GM23338 (cell line): ENCODE results near the gene HMGCL. TPM values are rescaled to one million over a fixed set of nuclear protein-coding genes. Genes with fewer than 3 reads are reported as not detected.

ENCODE experiments used
- ATAC-seq: fragments of 200-7000 bp; cut with Tn5 transposase; 3 replicates; pipeline ENCODE4 v1.9.1; 2020
- DNase-seq: peaks from one replicate; pipeline ENCODE4 v3.0.0-alpha.2; 2015; ENCODE audit warnings: low spot score
- H2AFZ ChIP-seq: fragments of 200-600 bp; sonication (generic); 2 replicates; pipeline ENCODE4 v1.8.0; 2016; ENCODE audit warnings: antibody characterized with exemption, mild to moderate bottlenecking, moderate library complexity
- H3F3A ChIP-seq: fragments of 200-600 bp; sonication (generic); replicated peaks from 2 replicates; pipeline ENCODE4 v1.8.0; 2017; ENCODE audit warnings: antibody characterized with exemption, mixed run types, low read depth
- H3K27ac ChIP-seq: fragments of 200-600 bp; sonication (generic); 2 replicates; pipeline ENCODE4 v1.6.1; 2016; ENCODE audit warnings: low read depth
- H3K27me3 ChIP-seq: fragments of 200-600 bp; sonication (generic); 2 replicates; pipeline ENCODE4 v1.8.0; 2016; ENCODE audit warnings: mild to moderate bottlenecking, mixed run types, moderate library complexity; ENCODE audit not compliant: insufficient read depth
- H3K36me3 ChIP-seq: fragments of 200-600 bp; sonication (generic); 2 replicates; pipeline ENCODE4 v1.8.0; 2016; ENCODE audit warnings: mild to moderate bottlenecking; ENCODE audit not compliant: insufficient read depth
- H3K4me1 ChIP-seq: fragments of 200-600 bp; sonication (generic); 2 replicates; pipeline ENCODE4 v1.8.0; 2016; ENCODE audit warnings: mild to moderate bottlenecking, moderate library complexity; ENCODE audit not compliant: insufficient read depth
- H3K4me2 ChIP-seq: fragments of 200-600 bp; sonication (generic); 2 replicates; pipeline ENCODE4 v1.7.1; 2017; ENCODE audit warnings: mixed run types
- H3K4me3 ChIP-seq: fragments of 200-600 bp; sonication (generic); 2 replicates; pipeline ENCODE4 v1.6.1; 2016; ENCODE audit warnings: mixed run types
- H3K79me2 ChIP-seq: fragments of 200-600 bp; sonication (generic); replicated peaks from 2 replicates; pipeline ENCODE4 v1.8.0; 2017; ENCODE audit warnings: mild to moderate bottlenecking; ENCODE audit not compliant: insufficient read depth
- H3K9me2 ChIP-seq: fragments of 200-600 bp; sonication (generic); 2 replicates; pipeline ENCODE4 v1.8.0; 2017; ENCODE audit not compliant: insufficient read depth
- H4K20me1 ChIP-seq: fragments of 200-600 bp; sonication (generic); replicated peaks from 2 replicates; pipeline ENCODE4 v1.8.0; 2017; ENCODE audit warnings: mild to moderate bottlenecking; ENCODE audit not compliant: insufficient read depth
- H3K27ac Mint-ChIP-seq: 2 replicates; pipeline ENCODE4 v1.8.0; 2020; ENCODE audit warnings: inconsistent platforms, mild to moderate bottlenecking, moderate library complexity, mixed read lengths
- H3K27me3 Mint-ChIP-seq: 3 replicates; pipeline ENCODE4 v1.8.0; 2022; ENCODE audit warnings: low read depth, mild to moderate bottlenecking, moderate library complexity, mixed read lengths, inconsistent platforms; ENCODE audit not compliant: insufficient read depth, poor library complexity
- H3K36me3 Mint-ChIP-seq: 3 replicates; pipeline ENCODE4 v1.8.0; 2021; ENCODE audit warnings: low read depth, mild to moderate bottlenecking, inconsistent platforms, moderate library complexity, mixed read lengths
- H3K4me1 Mint-ChIP-seq: 3 replicates; pipeline ENCODE4 v1.8.0; 2020; ENCODE audit warnings: mild to moderate bottlenecking, inconsistent platforms, mixed read lengths
- H3K4me3 Mint-ChIP-seq: 3 replicates; pipeline ENCODE4 v1.8.0; 2021; ENCODE audit warnings: moderate library complexity, mild to moderate bottlenecking, inconsistent platforms, mixed read lengths
- H3K9me3 Mint-ChIP-seq: 3 replicates; pipeline ENCODE4 v1.8.0; 2020; ENCODE audit warnings: moderate library complexity, mild to moderate bottlenecking, inconsistent platforms, mixed read lengths
- CREB1 ChIP-seq: fragments of 250-450 bp; sonication (Bioruptor Pico); IDR thresholded peaks from 2 replicates; pipeline ENCODE4 v1.5.0; 2020; ENCODE audit warnings: low read depth, mild to moderate bottlenecking, moderate library complexity
- EZH2 ChIP-seq: fragments of 200-600 bp; sonication (generic); IDR thresholded peaks from one replicate; pipeline ENCODE4 v1.8.0; 2017; ENCODE audit warnings: antibody characterized with exemption, mild to moderate bottlenecking, low read depth; ENCODE audit not compliant: unreplicated experiment
- EZH2phosphoT487 ChIP-seq: fragments of 200-600 bp; sonication (generic); IDR thresholded peaks from one replicate; pipeline ENCODE4 v1.8.1; 2018; ENCODE audit warnings: antibody characterized with exemption; ENCODE audit not compliant: unreplicated experiment
- NANOG ChIP-seq: IDR thresholded peaks from 2 replicates; pipeline ENCODE4 v1.6.1; 2016; ENCODE audit warnings: antibody characterized with exemption, borderline replicate concordance
- ZNF114 ChIP-seq: fragments of 250-450 bp; sonication (Bioruptor Pico); IDR thresholded peaks from 2 replicates; pipeline ENCODE4 v1.5.0; 2020; ENCODE audit warnings: mild to moderate bottlenecking, moderate library complexity
- ZNF331 ChIP-seq: fragments of 250-450 bp; sonication (Bioruptor Pico); IDR thresholded peaks from 2 replicates; pipeline ENCODE4 v1.5.0; 2020; ENCODE audit warnings: low read depth, mild to moderate bottlenecking, moderate library complexity
- polyA plus RNA-seq: library from polyadenylated mRNA; unstranded; fragments of >200 nt; fragmentation: Nextera tagmentation; extraction: Ambion mirVana; gene quantifications from 2 replicates; pipeline ENCODE4 v1.2.1, GENCODE V29; 2016
- total RNA-seq: library from RNA; depleted of rRNA; stranded (reverse); fragments of >200 nt; shearing (Covaris generic); gene quantifications from 2 replicates; pipeline ENCODE4 v1.2.3, GENCODE V29; 2014
- TF ChIP-seq, protein P1 (sequence below), 2 experiments: fragments of 200-600 bp in 1 of 2; sonication (generic) in 1 of 2; conservative IDR thresholded peaks; 2 replicates each; pipeline versions ENCODE4 v1.5.1 to v1.6.1; 2016 to 2017; ENCODE audit warnings: antibody characterized with exemption in 2 of 2, low read depth in 2 of 2, mild to moderate bottlenecking in 2 of 2, moderate library complexity in 1 of 2
- TF ChIP-seq, protein P2 (sequence below): IDR thresholded peaks from one replicate; pipeline ENCODE4 v1.6.1; 2018; ENCODE audit warnings: antibody characterized with exemption; ENCODE audit not compliant: unreplicated experiment

Gene HMGCL
- total and polyA plus RNA-seq, 2 experiments from 2014 or later: 11.6 to 13.7 TPM

DNA sequence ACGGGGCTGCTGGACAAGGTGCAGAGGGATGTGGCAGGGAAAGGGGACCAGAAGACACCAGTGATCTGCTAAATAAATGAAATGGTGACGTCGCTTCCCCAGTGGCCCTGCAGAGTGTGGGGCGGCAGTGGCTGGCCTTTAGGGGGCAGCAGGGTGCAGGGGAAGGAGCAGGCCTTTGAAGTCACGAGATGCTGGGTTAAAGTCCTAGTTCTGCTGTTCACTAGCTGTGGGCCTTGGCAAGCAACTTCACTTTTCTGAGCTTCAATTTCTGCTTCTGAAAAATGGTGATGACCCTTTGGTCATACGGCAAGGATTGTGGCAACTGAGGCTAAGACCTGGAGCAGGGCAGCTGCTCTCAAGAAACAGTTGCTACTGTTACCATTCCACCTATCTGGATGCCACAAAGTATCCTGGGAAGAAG, 15.5 kb downstream of the HMGCL start:
- Histone ChIP-seq H3K36me3 (no peaks in the 10 kb centered on the region), H3K9me2 (no peaks in the 10 kb centered on the region), H3K27ac (no peak overlapping the region), H2AFZ (no peak overlapping the region), H3K27me3 (no peaks in the 10 kb centered on the region), H4K20me1 (no peaks in the 10 kb centered on the region), H3K4me2 (no peak overlapping the region), H3K4me1 (no peaks in the 10 kb centered on the region), H3F3A (0 out of 2 replicates have a peak, but pooled peaks cover 3% of the 10 kb centered on the region), H3K4me3 (no peak overlapping the region), H3K79me2 (no peaks in the 10 kb centered on the region)
- Mint-ChIP-seq H3K4me1 (peaks cover 11% of the 10 kb centered on the region; the same call in 2 of the 3 replicates), H3K27me3 (peaks cover 8% of the 10 kb centered on the region), H3K4me3 (no peak overlapping the region), H3K27ac (no peak overlapping the region), H3K36me3 (no peaks in the 10 kb centered on the region), H3K9me3 (no peaks in the 10 kb centered on the region; the same call in 2 of the 3 replicates)
- TF ChIP-seq, protein P1, sequence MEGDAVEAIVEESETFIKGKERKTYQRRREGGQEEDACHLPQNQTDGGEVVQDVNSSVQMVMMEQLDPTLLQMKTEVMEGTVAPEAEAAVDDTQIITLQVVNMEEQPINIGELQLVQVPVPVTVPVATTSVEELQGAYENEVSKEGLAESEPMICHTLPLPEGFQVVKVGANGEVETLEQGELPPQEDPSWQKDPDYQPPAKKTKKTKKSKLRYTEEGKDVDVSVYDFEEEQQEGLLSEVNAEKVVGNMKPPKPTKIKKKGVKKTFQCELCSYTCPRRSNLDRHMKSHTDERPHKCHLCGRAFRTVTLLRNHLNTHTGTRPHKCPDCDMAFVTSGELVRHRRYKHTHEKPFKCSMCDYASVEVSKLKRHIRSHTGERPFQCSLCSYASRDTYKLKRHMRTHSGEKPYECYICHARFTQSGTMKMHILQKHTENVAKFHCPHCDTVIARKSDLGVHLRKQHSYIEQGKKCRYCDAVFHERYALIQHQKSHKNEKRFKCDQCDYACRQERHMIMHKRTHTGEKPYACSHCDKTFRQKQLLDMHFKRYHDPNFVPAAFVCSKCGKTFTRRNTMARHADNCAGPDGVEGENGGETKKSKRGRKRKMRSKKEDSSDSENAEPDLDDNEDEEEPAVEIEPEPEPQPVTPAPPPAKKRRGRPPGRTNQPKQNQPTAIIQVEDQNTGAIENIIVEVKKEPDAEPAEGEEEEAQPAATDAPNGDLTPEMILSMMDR (conservative IDR thresholded peaks at IDR 0.05; ENCODE audit: low read depth in 2 of 2): peak; percentile 85 to 97
- TF ChIP-seq CREB1 (peak; percentile 70), EZH2phosphoT487 (no peak)
- DNase-seq: peak; percentile 89
- peak; percentile 90 for ATAC-seq

DNA sequence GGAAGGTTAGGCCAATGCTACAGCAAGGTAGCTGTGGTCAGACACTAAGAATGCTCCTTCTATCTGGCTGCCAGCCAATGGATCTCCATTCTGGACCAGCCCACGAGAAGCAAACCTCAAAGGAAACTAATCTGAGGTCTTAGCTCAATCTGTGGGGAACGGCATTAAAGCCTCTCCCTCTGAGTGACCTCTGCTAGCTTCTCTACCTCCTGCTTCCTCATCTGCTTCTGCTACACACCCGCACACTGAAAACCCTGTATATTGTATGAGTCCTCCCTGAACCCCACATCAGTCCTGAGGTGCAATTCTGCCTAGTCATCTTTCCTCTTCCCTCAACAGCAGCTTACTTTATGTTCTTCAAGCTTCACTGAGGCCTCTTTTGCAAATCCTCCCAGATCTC, 17.8 kb downstream of the HMGCL start:
- H3K4me1 ChIP-seq: no peaks in the 10 kb centered on the region
- H3K27ac ChIP-seq: no peak overlapping the region
- DNase-seq (no peak), ATAC-seq (no peak)
- Mint-ChIP-seq H3K4me3 (no peak overlapping the region), H3K9me3 (no peaks in the 10 kb centered on the region; the same call in 2 of the 3 replicates), H3K36me3 (no peaks in the 10 kb centered on the region), H3K27ac (peak overlapping the region; percentile 26; the same call in 1 of the 2 replicates), H3K4me1 (peaks cover 11% of the 10 kb centered on the region; the same call in 2 of the 3 replicates), H3K27me3 (peaks cover 6% of the 10 kb centered on the region)
- no peak overlapping the region for H3K4me2 ChIP-seq
- no peak overlapping the region for H3K4me3 ChIP-seq
- no peaks in the 10 kb centered on the region for H3K36me3 ChIP-seq
- H3K79me2 ChIP-seq: no peaks in the 10 kb centered on the region
- H2AFZ ChIP-seq: no peak overlapping the region
- H3F3A ChIP-seq: 0 out of 2 replicates have a peak, but pooled peaks cover 3% of the 10 kb centered on the region
- H3K9me2 ChIP-seq: no peaks in the 10 kb centered on the region
- H3K27me3 ChIP-seq: peaks cover 4% of the 10 kb centered on the region; the same call in 1 of the 2 replicates
- no peaks in the 10 kb centered on the region for H4K20me1 ChIP-seq
- TF ChIP-seq, protein P2, sequence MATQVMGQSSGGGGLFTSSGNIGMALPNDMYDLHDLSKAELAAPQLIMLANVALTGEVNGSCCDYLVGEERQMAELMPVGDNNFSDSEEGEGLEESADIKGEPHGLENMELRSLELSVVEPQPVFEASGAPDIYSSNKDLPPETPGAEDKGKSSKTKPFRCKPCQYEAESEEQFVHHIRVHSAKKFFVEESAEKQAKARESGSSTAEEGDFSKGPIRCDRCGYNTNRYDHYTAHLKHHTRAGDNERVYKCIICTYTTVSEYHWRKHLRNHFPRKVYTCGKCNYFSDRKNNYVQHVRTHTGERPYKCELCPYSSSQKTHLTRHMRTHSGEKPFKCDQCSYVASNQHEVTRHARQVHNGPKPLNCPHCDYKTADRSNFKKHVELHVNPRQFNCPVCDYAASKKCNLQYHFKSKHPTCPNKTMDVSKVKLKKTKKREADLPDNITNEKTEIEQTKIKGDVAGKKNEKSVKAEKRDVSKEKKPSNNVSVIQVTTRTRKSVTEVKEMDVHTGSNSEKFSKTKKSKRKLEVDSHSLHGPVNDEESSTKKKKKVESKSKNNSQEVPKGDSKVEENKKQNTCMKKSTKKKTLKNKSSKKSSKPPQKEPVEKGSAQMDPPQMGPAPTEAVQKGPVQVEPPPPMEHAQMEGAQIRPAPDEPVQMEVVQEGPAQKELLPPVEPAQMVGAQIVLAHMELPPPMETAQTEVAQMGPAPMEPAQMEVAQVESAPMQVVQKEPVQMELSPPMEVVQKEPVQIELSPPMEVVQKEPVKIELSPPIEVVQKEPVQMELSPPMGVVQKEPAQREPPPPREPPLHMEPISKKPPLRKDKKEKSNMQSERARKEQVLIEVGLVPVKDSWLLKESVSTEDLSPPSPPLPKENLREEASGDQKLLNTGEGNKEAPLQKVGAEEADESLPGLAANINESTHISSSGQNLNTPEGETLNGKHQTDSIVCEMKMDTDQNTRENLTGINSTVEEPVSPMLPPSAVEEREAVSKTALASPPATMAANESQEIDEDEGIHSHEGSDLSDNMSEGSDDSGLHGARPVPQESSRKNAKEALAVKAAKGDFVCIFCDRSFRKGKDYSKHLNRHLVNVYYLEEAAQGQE: no peak
- TF ChIP-seq ZNF331 (CRISPR knock-in tag): no peak
- TF ChIP-seq NANOG: no peak
- TF ChIP-seq EZH2: no peak
- no peak for TF ChIP-seq EZH2phosphoT487
- no peak for TF ChIP-seq ZNF114
- TF ChIP-seq, protein P1 (conservative IDR thresholded peaks at IDR 0.05; ENCODE audit: low read depth in 2 of 2): no peak
